Epidermal melanocyte (primary cell): ENCODE data around the gene OR56B4.
"Not testable (repeated sequence)": the region's sequence is repeated elsewhere in the genome, so short reads cannot be mapped to it uniquely, and the experiment has no call there.

Experiments
- DNase-seq: peaks from one replicate; pipeline ENCODE4 v3.0.0; 2011; ENCODE audit warnings: low spot score; ENCODE audit not compliant: insufficient read length

The OR56B4 gene

DNA sequence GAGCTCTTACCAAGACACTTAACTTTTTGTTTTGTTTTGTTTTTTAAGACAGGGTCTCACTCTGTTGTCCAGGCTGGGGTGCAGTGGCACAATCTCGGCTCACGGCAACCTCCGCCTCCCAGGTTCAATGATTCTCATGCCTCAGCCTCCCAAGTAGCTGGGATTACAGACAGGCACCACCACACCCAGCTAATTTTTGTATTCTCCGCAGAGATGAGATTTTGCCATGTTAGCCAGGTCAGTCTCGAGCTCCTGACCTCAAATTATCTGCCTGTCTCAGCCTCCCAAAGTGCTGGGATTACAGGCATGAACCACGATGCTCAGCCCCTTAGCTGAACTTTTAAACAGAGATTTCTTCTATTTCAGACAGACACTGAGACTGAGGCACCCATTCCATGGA, at the start of gene OR56B4:
Gene OR56B4, plus strand, starts transcription at position 301 of the 400 bp plus-strand sequence. Its CDS starts 95 bp downstream, at position 396.
- DNase-seq: not testable (repeated sequence)

GRCh38 chr11:6061475-6061874, 46.0 kb upstream of the OR56B4 start:
- no peak for DNase-seq

GRCh38 chr11:6062691-6063358, 44.7 kb upstream of the OR56B4 start:
- no peak for DNase-seq

DNA sequence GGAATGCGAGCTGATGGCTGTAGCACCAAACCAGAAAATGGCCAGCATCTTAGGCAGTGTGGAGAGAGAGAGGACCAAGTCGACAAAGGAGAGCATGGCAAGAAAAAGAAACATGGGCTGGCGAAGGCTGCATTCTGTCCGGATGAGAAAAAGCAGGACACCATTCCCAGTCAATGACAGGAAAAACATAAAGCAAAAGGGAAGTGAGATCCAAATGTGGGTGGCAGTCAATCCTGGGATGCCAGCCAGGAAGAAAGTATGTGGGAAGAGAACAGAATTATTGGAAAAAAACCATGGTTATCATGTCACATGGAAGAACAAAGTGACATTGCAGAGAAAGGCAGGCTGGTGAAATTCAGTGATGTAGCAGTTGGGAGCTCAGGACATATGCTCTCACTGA, 40.0 kb upstream of the OR56B4 start:
- DNase-seq: no peak

GRCh38 chr11:6076443-6076842, 31.0 kb upstream of the OR56B4 start:
- DNase-seq: not testable (repeated sequence)

- no peak for DNase-seq
Observed at GRCh38 chr11:6077723-6078122, 29.8 kb upstream of the OR56B4 start.

DNA sequence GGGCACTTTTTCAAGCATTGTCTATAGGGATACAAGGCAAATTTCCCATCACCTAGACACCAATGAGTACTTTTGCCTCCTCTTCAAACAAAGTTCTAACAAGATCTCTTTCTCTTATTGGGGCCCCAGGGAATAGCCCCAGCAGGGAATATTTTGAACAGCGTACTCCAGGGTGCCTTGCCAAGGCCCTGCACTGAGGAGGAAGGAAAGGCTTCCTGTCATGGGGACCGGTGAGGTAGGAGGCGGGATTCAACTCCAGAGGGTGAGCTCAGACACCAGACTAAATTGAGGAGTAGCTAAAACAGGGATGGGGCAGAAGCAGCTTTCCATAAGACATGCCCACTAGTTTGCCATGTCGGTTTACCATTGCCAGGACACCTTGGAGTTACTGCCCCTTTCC, 28.0 kb upstream of the OR56B4 start:
- no peak for DNase-seq

- DNase-seq: no peak
Observed at GRCh38 chr11:6083129-6083528, 24.4 kb upstream of the OR56B4 start.

- DNase-seq: no peak
Observed at GRCh38 chr11:6084587-6084986, 22.9 kb upstream of the OR56B4 start.

GRCh38 chr11:6094186-6094585, 13.3 kb upstream of the OR56B4 start:
- DNase-seq: no peak

DNA sequence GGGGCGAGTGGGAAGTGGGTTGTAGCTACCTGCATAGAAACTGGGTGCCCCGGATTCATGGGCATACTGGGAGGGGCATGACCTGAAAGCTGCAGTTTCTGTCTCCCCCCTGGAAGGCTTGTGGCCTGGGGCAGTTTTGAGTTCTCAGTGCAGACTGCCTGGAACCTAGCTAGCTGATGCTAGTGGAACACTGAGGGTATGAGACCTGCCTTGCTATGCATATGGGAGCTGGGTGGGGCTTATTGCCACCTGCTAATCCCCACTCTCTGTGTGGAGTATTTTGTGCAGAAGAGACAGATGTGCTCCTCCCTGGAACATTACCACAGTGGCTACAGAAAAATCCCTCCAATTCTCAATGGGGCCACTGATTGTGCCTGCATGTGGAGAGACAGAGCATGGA, 11.7 kb upstream of the OR56B4 start:
- DNase-seq: no peak

- DNase-seq: no peak
Observed at GRCh38 chr11:6096417-6096816, 11.1 kb upstream of the OR56B4 start.

DNA sequence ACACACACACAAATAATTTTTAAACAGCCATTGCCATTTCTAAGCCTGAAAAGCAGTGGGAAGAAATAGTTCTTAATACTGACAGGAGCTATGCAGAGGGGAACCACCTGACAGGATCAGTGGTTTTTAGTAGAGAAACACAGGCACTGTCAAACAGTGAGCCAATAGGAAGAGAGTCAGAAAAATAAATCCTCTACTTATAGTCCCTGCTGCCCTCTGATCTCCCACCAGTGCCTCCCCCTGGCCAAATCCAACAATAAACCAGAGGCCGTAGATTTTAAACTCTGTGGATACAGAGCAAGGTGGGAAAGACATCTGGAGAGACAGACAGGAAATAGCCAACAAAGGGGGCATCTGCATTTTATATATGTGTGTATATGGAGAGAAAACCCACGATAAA, 7.9 kb upstream of the OR56B4 start:
- no peak for DNase-seq

- no peak for DNase-seq
Observed at GRCh38 chr11:6110011-6110410, 2.5 kb downstream of the OR56B4 start.

- no peak for DNase-seq
Observed at GRCh38 chr11:6111673-6112072, 4.2 kb downstream of the OR56B4 start.

GRCh38 chr11:6116638-6117037, 9.2 kb downstream of the OR56B4 start:
- DNase-seq: no peak

GRCh38 chr11:6124245-6124644, 16.8 kb downstream of the OR56B4 start:
- no peak for DNase-seq

- DNase-seq: no peak
Observed at GRCh38 chr11:6127881-6128280, 20.4 kb downstream of the OR56B4 start.

GRCh38 chr11:6129011-6129410, 21.5 kb downstream of the OR56B4 start:
- DNase-seq: no peak

DNA sequence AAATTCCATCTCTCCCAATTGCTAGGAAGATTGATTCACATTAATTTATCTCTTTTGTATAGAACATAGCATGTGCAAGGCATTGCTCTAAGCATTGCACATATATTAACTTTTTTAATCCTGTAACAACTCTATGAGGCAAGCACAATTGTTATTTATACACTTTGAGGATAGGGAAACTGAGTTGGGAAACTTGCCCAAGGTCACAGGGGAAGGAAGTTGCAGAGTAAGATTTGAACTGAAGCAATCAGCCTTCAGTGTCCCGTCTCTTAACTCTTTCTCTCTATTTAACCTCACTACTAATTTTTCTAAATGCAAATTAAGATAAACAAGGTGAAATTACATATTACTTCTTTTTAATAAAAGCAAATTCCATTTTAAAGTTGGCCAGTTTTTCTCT, 22.2 kb downstream of the OR56B4 start:
- DNase-seq: no peak

GRCh38 chr11:6132431-6132830, 24.9 kb downstream of the OR56B4 start:
- no peak for DNase-seq

GRCh38 chr11:6135936-6136335, 28.5 kb downstream of the OR56B4 start:
- DNase-seq: not testable (repeated sequence)

GRCh38 chr11:6142936-6143335, 35.5 kb downstream of the OR56B4 start:
- no peak for DNase-seq

DNA sequence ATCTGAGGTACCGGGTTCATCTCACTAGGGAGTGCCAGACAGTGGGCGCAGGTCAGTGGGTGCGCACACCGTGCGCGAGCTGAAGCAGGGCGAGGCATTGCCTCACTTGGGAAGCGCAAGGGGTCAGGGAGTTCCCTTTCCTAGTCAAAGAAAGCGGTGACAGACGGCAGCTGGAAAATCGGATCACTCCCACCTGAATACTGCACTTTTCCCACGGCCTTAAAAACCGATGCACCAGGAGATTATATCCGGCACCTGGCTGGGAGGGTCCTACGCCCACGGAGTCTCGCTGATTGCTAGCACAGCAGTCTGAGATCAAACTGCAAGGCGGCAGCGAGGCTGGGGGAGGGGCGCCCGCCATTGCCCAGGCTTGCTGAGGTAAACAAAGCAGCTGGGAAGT, 36.3 kb downstream of the OR56B4 start:
- DNase-seq: not testable (repeated sequence)
